ENCODE measurements around the gene MOG. TPM values are rescaled to one million over a fixed set of nuclear protein-coding genes. Genes with fewer than 3 reads are reported as not detected.

Gene MOG
- total RNA-seq, 1 donor from 2014 or later, result 14.7 TPM

DNA sequence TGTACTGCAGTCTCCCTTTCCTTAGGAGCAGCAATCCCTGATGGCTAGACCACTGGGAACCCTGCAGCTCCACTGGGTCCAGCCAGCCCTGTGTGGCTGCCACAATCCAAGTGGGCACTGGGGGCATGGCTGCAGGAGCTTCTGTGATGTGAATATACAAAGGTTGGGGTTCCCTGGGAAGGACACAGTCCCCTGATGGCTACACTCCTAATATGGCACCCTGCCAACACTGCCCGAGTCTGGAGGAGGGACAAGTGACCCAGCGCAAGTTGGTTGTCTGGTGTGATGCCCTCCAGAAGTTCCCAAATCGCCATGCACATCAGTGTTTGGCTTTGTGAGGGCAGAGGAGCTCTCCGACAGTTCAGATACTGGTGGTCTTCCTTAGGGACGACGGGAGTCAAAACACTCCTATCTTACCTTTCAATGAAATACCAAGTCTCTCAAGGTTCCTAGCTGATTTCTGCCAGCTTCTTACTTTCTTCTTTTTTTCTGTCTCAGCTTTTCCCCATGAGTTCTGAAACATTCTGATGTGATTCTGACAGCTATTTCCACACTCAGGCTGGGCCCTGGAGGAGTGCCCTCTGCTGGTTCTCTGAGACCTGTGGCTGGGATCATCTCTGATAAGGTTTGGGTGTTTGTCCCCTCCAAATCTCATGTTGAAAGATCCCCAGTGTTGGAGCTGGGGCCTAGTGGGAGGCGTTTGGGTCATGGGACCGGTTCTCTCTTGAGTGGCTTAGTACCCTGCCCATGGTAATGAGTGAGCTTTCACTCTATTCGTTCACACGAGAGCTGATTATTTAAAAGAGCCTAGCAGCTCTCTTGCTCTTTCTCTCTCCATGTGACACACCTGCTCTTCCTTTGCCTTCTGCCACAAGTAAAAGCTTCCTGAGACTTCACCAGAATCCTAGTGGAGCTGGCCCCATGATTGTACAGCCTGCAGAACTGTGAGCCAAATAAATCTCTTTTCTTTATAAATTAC lies 39.5 kb downstream of the MOG start:
- no peaks in the 10 kb centered on the region for H3K27me3 ChIP-seq (ENCODE audit: low read depth)
- intact Hi-C loops (cut with micrococcal nuclease), result no loop called here
- no peak for DNase-seq

GRCh38 chr6:29702519-29703103 lies 45.7 kb downstream of the MOG start:
- no peaks in the 10 kb centered on the region for H3K4me1 ChIP-seq
- intact Hi-C loops (cut with micrococcal nuclease), result no loop called here

More for the DNA sequence above, 39.5 kb downstream of the MOG start:
- Histone ChIP-seq H3K4me3 (no peak overlapping the region), H3K9me3 (replicated peaks) (peaks cover 17% of the 10 kb centered on the region), H3K4me1 (peaks cover 4% of the 10 kb centered on the region), H3K36me3 (no peaks in the 10 kb centered on the region), H3K27ac (replicated peaks) (no peak overlapping the region)
- TF ChIP-seq, protein P1, sequence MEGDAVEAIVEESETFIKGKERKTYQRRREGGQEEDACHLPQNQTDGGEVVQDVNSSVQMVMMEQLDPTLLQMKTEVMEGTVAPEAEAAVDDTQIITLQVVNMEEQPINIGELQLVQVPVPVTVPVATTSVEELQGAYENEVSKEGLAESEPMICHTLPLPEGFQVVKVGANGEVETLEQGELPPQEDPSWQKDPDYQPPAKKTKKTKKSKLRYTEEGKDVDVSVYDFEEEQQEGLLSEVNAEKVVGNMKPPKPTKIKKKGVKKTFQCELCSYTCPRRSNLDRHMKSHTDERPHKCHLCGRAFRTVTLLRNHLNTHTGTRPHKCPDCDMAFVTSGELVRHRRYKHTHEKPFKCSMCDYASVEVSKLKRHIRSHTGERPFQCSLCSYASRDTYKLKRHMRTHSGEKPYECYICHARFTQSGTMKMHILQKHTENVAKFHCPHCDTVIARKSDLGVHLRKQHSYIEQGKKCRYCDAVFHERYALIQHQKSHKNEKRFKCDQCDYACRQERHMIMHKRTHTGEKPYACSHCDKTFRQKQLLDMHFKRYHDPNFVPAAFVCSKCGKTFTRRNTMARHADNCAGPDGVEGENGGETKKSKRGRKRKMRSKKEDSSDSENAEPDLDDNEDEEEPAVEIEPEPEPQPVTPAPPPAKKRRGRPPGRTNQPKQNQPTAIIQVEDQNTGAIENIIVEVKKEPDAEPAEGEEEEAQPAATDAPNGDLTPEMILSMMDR (IDR thresholded peaks at IDR 0.05; ENCODE audit: borderline replicate concordance), result peak; percentile 62

GRCh38 chr6:29705389-29706231 lies 48.7 kb downstream of the MOG start:
- TF ChIP-seq, protein P1 (IDR thresholded peaks at IDR 0.05; ENCODE audit: borderline replicate concordance), result peak; percentile 75
- Histone ChIP-seq H3K36me3 (no peaks in the 10 kb centered on the region), H3K9me3 (replicated peaks) (no peaks in the 10 kb centered on the region), H3K27me3 (ENCODE audit: low read depth) (peaks cover 29% of the 10 kb centered on the region), H3K27ac (replicated peaks) (no peak overlapping the region), H3K4me1 (no peaks in the 10 kb centered on the region), H3K4me3 (no peak overlapping the region)
- no peak for DNase-seq
- intact Hi-C loops (cut with micrococcal nuclease), result loop anchor here (5.0 kb wide), 1 partner anchor 127 kb away; no protein-coding TSS in a partner anchor

More at GRCh38 chr6:29702519-29703103, 45.7 kb downstream of the MOG start:
- H3K27me3 ChIP-seq (ENCODE audit: low read depth), result peaks cover 13% of the 10 kb centered on the region
- DNase-seq, result peak; percentile 33
- no peaks in the 10 kb centered on the region for H3K9me3 ChIP-seq (replicated peaks)
- no peak overlapping the region for H3K27ac ChIP-seq (replicated peaks)
- TF ChIP-seq, protein P1 (IDR thresholded peaks at IDR 0.05; ENCODE audit: borderline replicate concordance), result peak; percentile 67
- H3K36me3 ChIP-seq, result no peaks in the 10 kb centered on the region
- no peak overlapping the region for H3K4me3 ChIP-seq

DNA sequence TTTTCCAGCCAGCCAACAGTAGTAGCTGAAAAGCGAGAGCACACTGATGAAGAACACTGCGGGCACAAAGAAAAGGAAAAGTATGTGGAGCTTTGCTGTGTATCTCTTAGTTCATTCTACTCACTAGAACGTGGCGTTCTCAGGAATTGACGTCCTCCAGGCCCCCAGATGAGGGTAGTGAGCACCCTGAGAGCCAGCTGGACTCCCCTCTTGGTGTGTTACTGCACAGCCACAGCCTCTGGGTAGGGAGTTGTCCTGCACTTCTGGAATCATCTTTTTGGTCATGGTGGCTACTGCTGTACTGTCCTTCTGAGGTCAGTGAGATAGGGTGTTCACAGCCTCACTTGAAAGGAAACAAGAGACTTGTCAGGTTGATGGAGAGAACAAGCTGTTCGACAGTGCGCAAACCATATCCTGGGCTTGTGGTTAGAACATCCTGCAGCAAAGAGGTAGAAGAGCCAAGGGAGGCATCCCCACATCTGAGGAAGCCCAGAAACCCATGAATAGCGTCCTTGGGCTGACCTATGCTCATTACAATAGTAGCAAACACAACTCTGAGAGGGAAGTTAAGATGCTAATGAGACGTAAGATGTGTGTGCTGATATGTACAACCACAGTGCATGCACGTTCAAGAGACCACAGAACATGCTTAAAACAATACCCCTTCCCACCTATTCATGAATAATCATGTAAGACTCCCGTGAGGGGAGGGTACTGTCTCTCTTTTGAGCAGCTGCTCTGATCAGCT lies 51.7 kb downstream of the MOG start:
- no peak overlapping the region for H3K4me3 ChIP-seq
- no peaks in the 10 kb centered on the region for H3K4me1 ChIP-seq
- peaks cover 16% of the 10 kb centered on the region for H3K27me3 ChIP-seq (ENCODE audit: low read depth)
- no peak for DNase-seq
- no peaks in the 10 kb centered on the region for H3K9me3 ChIP-seq (replicated peaks)
- no peaks in the 10 kb centered on the region for H3K36me3 ChIP-seq
- intact Hi-C loops (cut with micrococcal nuclease), result loop anchor here (5.0 kb wide), 1 partner anchor 124 kb away; no protein-coding TSS in a partner anchor
- TF ChIP-seq, protein P1 (IDR thresholded peaks at IDR 0.05; ENCODE audit: borderline replicate concordance), result no peak
- H3K27ac ChIP-seq (replicated peaks), result no peak overlapping the region

All from left ventricle myocardium inferior (tissue), 1 donor.